Measurements from ENCODE around the gene LPP.

DNA sequence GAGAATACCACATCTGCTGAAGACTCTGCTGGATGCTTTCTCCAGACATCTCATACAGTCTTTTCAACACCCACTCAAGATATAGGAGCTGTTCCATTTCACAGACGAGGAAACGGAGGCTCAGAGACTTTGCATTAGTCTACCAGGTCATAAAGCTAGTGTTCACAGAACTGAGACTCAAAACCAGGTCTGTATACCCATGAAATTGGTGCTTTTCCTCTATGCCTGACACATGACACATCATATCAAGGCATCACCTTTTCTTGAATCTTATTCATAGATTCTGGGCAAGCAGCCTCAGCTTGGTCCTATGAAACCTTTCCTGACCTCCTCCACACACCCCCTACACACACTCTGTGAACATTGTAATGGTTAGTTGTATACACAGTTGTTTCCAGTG lies 101.2 kb downstream of the LPP start:
- TF ChIP-seq CTCF (conservative IDR thresholded peaks at IDR 0.05; ENCODE audit: low read depth, low read length) = no peak
- TF ChIP-seq EZH2 (IDR thresholded peaks at IDR 0.05; ENCODE audit: low read length, unreplicated experiment) = no peak
- TF ChIP-seq EZH2phosphoT487 (IDR thresholded peaks at IDR 0.05; ENCODE audit: borderline replicate concordance, low read length) = no peak

All from PC-3 (cell line).